Measurements from ENCODE around the gene RABEP2. TPM values are rescaled to one million over a fixed set of nuclear protein-coding genes. Genes with fewer than 3 reads are reported as not detected.
"Not testable (repeated sequence)": the region's sequence is repeated elsewhere in the genome, so short reads cannot be mapped to it uniquely, and the experiment has no call there.

Gene RABEP2
- total RNA-seq, 1 donor from 2014 or later: 38.3 TPM

GRCh38 chr16:28946681-28947080, 21.6 kb upstream of the RABEP2 start:
- DNase-seq (ENCODE audit: low read depth): no peak
- H3K36me3 ChIP-seq (ENCODE audit: control insufficient read depth, insufficient read depth, low read length): no peaks in the 10 kb centered on the region
- H3K27me3 ChIP-seq (ENCODE audit: control insufficient read depth, insufficient read depth, low read length): no peaks in the 10 kb centered on the region
- no peak for TF ChIP-seq CTCF (IDR thresholded peaks at IDR 0.05; ENCODE audit: insufficient read depth, low read length, poor library complexity, severe bottlenecking)
- no peak overlapping the region for H3K4me3 ChIP-seq (ENCODE audit: low read depth, low read length)

GRCh38 chr16:28943281-28943680, 18.2 kb upstream of the RABEP2 start:
- no peak for DNase-seq (ENCODE audit: low read depth)
- no peak overlapping the region for H3K4me3 ChIP-seq (ENCODE audit: low read depth, low read length)
- H3K27me3 ChIP-seq (ENCODE audit: control insufficient read depth, insufficient read depth, low read length): no peaks in the 10 kb centered on the region
- no peak for TF ChIP-seq CTCF (IDR thresholded peaks at IDR 0.05; ENCODE audit: insufficient read depth, low read length, poor library complexity, severe bottlenecking)
- no peaks in the 10 kb centered on the region for H3K36me3 ChIP-seq (ENCODE audit: control insufficient read depth, insufficient read depth, low read length)

GRCh38 chr16:28939825-28940224, 14.8 kb upstream of the RABEP2 start:
- not testable (repeated sequence) for H3K4me3 ChIP-seq (ENCODE audit: low read depth, low read length); DNase-seq (ENCODE audit: low read depth); H3K27me3 ChIP-seq (ENCODE audit: control insufficient read depth, insufficient read depth, low read length); H3K36me3 ChIP-seq (ENCODE audit: control insufficient read depth, insufficient read depth, low read length)

- H3K27me3 ChIP-seq (ENCODE audit: control insufficient read depth, insufficient read depth, low read length): no peaks in the 10 kb centered on the region
- H3K36me3 ChIP-seq (ENCODE audit: control insufficient read depth, insufficient read depth, low read length): no peaks in the 10 kb centered on the region
- DNase-seq (ENCODE audit: low read depth): no peak
- no peak overlapping the region for H3K4me3 ChIP-seq (ENCODE audit: low read depth, low read length)
- no peak for TF ChIP-seq CTCF (IDR thresholded peaks at IDR 0.05; ENCODE audit: insufficient read depth, low read length, poor library complexity, severe bottlenecking)
Observed at GRCh38 chr16:28938721-28939120, 13.7 kb upstream of the RABEP2 start.

- DNase-seq (ENCODE audit: low read depth): no peak
- Histone ChIP-seq H3K4me3 (ENCODE audit: low read depth, low read length) (no peak overlapping the region), H3K27me3 (ENCODE audit: control insufficient read depth, insufficient read depth, low read length) (no peaks in the 10 kb centered on the region), H3K36me3 (ENCODE audit: control insufficient read depth, insufficient read depth, low read length) (no peaks in the 10 kb centered on the region)
- TF ChIP-seq CTCF (IDR thresholded peaks at IDR 0.05; ENCODE audit: insufficient read depth, low read length, poor library complexity, severe bottlenecking): no peak
Observed at GRCh38 chr16:28937222-28937876, 12.3 kb upstream of the RABEP2 start.

GRCh38 chr16:28936784-28937155, 11.7 kb upstream of the RABEP2 start:
- DNase-seq (ENCODE audit: low read depth): no peak
- Histone ChIP-seq H3K36me3 (ENCODE audit: control insufficient read depth, insufficient read depth, low read length) (no peaks in the 10 kb centered on the region), H3K27me3 (ENCODE audit: control insufficient read depth, insufficient read depth, low read length) (no peaks in the 10 kb centered on the region), H3K4me3 (ENCODE audit: low read depth, low read length) (no peak overlapping the region)
- no peak for TF ChIP-seq CTCF (IDR thresholded peaks at IDR 0.05; ENCODE audit: insufficient read depth, low read length, poor library complexity, severe bottlenecking)

Data from kidney epithelial cell (primary cell).